Kidney epithelial cell (primary cell): ENCODE measurements around the gene ELFN2. TPM values are rescaled to one million over a fixed set of nuclear protein-coding genes. Genes with fewer than 3 reads are reported as not detected.

Experiments
- DNase-seq: peaks from one replicate; pipeline ENCODE4 v3.0.0-alpha.2; 2010; ENCODE audit warnings: low read depth
- H3K27me3 ChIP-seq: 2 replicates; pipeline ENCODE4 v1.6.0; 2011; ENCODE audit warnings: low read length; ENCODE audit not compliant: control insufficient read depth, insufficient read depth
- H3K36me3 ChIP-seq: 2 replicates; pipeline ENCODE4 v1.5.1; 2011; ENCODE audit warnings: low read length; ENCODE audit not compliant: control insufficient read depth, insufficient read depth
- H3K4me3 ChIP-seq: 2 replicates; pipeline ENCODE4 v1.5.1; 2011; ENCODE audit warnings: low read depth, mild to moderate bottlenecking, control low read depth, low read length
- total RNA-seq: library from RNA; depleted of rRNA; stranded (reverse); fragments of >200 nt; gene quantifications from 2 replicates; pipeline ENCODE4 v1.2.3, GENCODE V29; 2015
- TF ChIP-seq, protein P1 (sequence below): IDR thresholded peaks from 2 replicates; pipeline ENCODE4 v1.5.1; 2011; ENCODE audit warnings: mild to moderate bottlenecking, moderate library complexity, low read length, control low read depth, inconsistent platforms; ENCODE audit not compliant: insufficient read depth, poor library complexity, severe bottlenecking

The ELFN2 gene
- total RNA-seq, 1 donor from 2014 or later, result 0.96 TPM

DNA sequence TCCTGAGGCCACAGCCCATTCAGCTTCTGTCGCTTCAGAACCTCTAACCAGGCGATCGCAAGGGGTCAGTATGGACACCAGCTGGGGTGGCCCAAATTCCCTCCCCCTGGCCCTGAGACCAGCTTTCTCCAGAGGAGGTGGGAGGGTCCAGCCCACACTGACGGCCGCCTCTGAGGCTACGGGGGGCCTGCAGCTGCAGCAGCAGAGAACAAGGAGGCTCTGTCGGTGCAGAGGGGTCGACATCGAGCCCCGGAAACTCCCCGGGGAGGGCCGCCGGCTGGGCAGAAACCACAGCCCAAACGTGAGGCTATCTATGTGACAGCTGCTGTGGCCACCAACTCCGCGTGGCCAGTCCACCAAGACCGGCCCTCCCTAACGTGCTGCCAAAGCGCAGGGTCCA, 40.8 kb downstream of the ELFN2 start:
- TF ChIP-seq, protein P1, sequence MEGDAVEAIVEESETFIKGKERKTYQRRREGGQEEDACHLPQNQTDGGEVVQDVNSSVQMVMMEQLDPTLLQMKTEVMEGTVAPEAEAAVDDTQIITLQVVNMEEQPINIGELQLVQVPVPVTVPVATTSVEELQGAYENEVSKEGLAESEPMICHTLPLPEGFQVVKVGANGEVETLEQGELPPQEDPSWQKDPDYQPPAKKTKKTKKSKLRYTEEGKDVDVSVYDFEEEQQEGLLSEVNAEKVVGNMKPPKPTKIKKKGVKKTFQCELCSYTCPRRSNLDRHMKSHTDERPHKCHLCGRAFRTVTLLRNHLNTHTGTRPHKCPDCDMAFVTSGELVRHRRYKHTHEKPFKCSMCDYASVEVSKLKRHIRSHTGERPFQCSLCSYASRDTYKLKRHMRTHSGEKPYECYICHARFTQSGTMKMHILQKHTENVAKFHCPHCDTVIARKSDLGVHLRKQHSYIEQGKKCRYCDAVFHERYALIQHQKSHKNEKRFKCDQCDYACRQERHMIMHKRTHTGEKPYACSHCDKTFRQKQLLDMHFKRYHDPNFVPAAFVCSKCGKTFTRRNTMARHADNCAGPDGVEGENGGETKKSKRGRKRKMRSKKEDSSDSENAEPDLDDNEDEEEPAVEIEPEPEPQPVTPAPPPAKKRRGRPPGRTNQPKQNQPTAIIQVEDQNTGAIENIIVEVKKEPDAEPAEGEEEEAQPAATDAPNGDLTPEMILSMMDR, result no peak
- Histone ChIP-seq H3K4me3 (no peak overlapping the region), H3K27me3 (no peaks in the 10 kb centered on the region), H3K36me3 (no peaks in the 10 kb centered on the region)
- no peak for DNase-seq

DNA sequence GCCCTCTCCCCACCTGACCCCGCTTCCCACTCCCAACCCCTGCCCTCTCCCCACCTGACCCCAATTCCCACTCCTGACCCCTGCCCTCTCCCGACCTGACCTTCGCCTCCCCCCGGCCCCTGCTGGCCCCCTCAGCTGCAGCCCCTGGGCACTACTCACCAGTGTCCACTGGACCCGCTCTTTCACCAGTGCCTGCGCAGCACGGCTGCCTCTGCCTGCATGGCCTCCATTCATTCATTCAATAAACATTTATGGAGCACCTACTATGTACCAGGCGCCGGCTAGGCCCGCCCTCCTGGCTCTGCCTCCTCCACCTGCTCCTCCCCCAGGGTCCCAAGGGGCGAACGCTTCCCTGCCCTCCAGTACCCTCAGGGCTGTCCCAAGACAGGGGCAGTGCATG, 42.6 kb downstream of the ELFN2 start:
- DNase-seq, result no peak
- no peaks in the 10 kb centered on the region for H3K36me3 ChIP-seq
- H3K4me3 ChIP-seq, result no peak overlapping the region
- peaks cover 2% of the 10 kb centered on the region for H3K27me3 ChIP-seq
- TF ChIP-seq, protein P1, result no peak

DNA sequence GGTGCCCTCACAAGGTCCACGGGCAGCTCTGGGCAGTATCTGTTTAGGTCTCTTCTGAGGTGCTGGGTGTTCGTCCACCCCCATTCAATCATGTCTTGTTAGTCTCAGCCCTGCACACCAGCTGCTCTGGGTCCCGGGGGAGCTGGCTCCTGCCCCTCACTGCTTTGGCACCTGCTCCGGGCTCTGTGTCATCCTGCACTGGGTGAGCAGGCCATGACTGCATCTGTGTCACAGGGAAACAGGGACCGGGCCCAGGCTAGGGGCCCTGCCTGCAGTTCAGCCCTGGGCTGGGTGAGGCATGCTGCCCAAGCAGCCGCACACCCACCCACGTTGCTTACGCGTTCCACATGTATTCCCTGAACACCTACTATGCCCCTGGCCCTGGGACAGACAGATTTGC, 43.9 kb downstream of the ELFN2 start:
- no peak for DNase-seq
- Histone ChIP-seq H3K36me3 (no peaks in the 10 kb centered on the region), H3K27me3 (peaks cover 2% of the 10 kb centered on the region), H3K4me3 (no peak overlapping the region)
- TF ChIP-seq, protein P1, result no peak

DNA sequence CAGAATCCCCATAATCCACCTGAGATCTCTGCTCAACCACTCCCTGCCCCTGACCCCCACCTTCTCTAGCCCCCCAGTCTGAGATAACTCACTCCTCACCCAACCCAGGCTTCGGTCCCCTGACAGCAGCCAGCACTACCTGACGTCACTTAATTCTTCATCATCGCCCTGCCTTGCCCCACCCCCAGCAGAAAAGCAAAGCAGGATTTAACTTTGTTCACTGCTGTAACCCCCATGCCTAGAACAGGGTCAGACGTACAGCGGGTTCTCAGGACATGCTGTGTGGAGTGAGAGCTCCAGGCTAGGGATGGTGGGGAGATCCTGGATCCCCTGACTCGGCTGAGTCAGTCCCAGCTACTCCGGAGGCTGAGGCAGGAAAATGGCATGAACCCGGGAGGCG, 45.8 kb downstream of the ELFN2 start:
- Histone ChIP-seq H3K27me3 (peaks cover 2% of the 10 kb centered on the region), H3K4me3 (no peak overlapping the region), H3K36me3 (no peaks in the 10 kb centered on the region)
- TF ChIP-seq, protein P1, result no peak
- no peak for DNase-seq

DNA sequence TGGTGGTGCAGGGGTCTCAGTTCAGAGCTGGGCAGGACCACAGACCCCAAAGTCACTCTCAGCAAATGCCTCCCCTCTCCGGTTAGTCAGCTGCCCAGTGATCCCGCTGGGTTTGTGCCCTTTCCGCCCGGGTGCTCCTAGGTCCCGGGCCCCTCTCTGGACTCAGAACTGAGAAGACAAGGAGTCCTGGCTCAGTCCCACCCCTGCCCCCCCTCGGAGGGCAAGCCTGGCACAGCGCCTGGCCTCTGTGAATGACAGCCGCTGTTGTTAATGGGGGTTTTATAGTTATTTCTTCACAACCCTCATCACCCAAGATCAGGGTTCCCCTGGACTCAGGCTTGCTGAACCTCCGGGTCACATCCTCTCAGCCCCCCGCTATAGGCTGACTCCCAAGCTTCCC, 47.6 kb downstream of the ELFN2 start:
- TF ChIP-seq, protein P1, result no peak

DNA sequence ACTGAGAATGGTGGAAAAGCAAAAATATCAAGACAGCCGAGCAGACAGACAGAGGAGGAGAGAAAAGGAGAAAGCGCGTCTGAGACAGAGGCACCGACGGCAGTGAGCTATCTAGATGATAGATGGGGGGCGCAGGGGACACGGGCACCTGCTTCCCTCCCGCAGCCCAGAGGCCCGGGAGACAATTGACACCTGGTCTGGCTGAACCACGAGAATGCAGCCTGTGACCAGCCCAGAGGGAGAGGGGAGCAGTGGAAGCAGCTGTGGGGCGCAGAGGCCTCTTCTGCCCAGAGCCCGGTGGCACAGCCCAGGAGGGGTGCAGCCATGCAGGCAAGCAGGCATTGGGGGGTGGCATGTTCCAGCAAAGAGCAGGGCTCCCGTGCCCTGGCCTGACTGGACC, 48.2 kb downstream of the ELFN2 start:
- no peak for DNase-seq
- H3K4me3 ChIP-seq, result no peak overlapping the region
- TF ChIP-seq, protein P1, result no peak
- no peaks in the 10 kb centered on the region for H3K36me3 ChIP-seq
- peaks cover 2% of the 10 kb centered on the region for H3K27me3 ChIP-seq

More for the DNA sequence above, 47.6 kb downstream of the ELFN2 start:
- H3K4me3 ChIP-seq, result no peak overlapping the region
- H3K36me3 ChIP-seq, result no peaks in the 10 kb centered on the region
- DNase-seq, result no peak
- peaks cover 2% of the 10 kb centered on the region for H3K27me3 ChIP-seq
